Measurements from ENCODE around the gene SIGLEC12. TPM values are rescaled to one million over a fixed set of nuclear protein-coding genes. Genes with fewer than 3 reads are reported as not detected.
A peak's percentile ranks its signal among the peaks of the same experiment; 100 is the strongest.

The SIGLEC12 gene
- total and polyA plus RNA-seq, 9 donors = 0.23 to 0.73 (median 0.25) TPM; not detected in 6

- Histone ChIP-seq H3K27me3 (no peaks in the 10 kb centered on the region), H3K36me3 (no peaks in the 10 kb centered on the region), H3K4me3 (no peak overlapping the region), H3K4me1 (ENCODE audit: insufficient read depth) (no peaks in the 10 kb centered on the region), H3K9me3 (no peaks in the 10 kb centered on the region), H3K27ac (no peak overlapping the region)
- 7 to 15% (median 10%) methylated on average over 3 of the region's 3 CpGs for WGBS, 3 donors
- no peak for DNase-seq
- intact Hi-C loops (cut with DNase I) = no loop called here
- TF ChIP-seq POLR2A (IDR thresholded peaks at IDR 0.05) = no peak
- peak in 2 of 3 donors; percentile 18 to 29 for TF ChIP-seq CTCF (IDR thresholded peaks at IDR 0.05)
Measured at GRCh38 chr19:51514866-51515481, 13.4 kb upstream of the SIGLEC12 start.

- no peak for DNase-seq
- no peaks in the 10 kb centered on the region for H3K27me3 ChIP-seq
- H3K4me1 ChIP-seq (ENCODE audit: insufficient read depth) = no peaks in the 10 kb centered on the region
- intact Hi-C loops (cut with DNase I) = no loop called here
- TF ChIP-seq EP300 (IDR thresholded peaks at IDR 0.05) (no peak), POLR2A (IDR thresholded peaks at IDR 0.05) (no peak), CTCF (IDR thresholded peaks at IDR 0.05) (no peak)
- no peaks in the 10 kb centered on the region for H3K36me3 ChIP-seq
- H3K4me3 ChIP-seq = no peak overlapping the region
- no peak overlapping the region for H3K27ac ChIP-seq
- no peaks in the 10 kb centered on the region for H3K9me3 ChIP-seq
- WGBS, 3 donors = 34 to 38% (median 35%) methylated on average over 2 of the region's 2 CpGs
Measured at GRCh38 chr19:51513968-51514367, 12.4 kb upstream of the SIGLEC12 start.

GRCh38 chr19:51511353-51511752 is 9.8 kb upstream of the SIGLEC12 start:
- H3K9me3 ChIP-seq = no peaks in the 10 kb centered on the region
- H3K36me3 ChIP-seq = no peaks in the 10 kb centered on the region
- H3K4me1 ChIP-seq (ENCODE audit: insufficient read depth) = no peaks in the 10 kb centered on the region
- TF ChIP-seq POLR2A (IDR thresholded peaks at IDR 0.05) (no peak), EP300 (IDR thresholded peaks at IDR 0.05) (no peak), CTCF (IDR thresholded peaks at IDR 0.05) (no peak)
- no peak overlapping the region for H3K4me3 ChIP-seq
- DNase-seq = no peak
- no peak overlapping the region for H3K27ac ChIP-seq
- intact Hi-C loops (cut with DNase I) = no loop called here
- WGBS, 3 donors = 9 to 11% (median 10%) methylated on average over 6 of the region's 6 CpGs
- no peaks in the 10 kb centered on the region for H3K27me3 ChIP-seq

- DNase-seq = no peak
- H3K9me3 ChIP-seq = no peaks in the 10 kb centered on the region
Measured at GRCh38 chr19:51509823-51510660, 8.4 kb upstream of the SIGLEC12 start.

More at GRCh38 chr19:51509823-51510660, 8.4 kb upstream of the SIGLEC12 start:
- TF ChIP-seq POLR2A (IDR thresholded peaks at IDR 0.05) (no peak), EP300 (IDR thresholded peaks at IDR 0.05) (no peak), CTCF (IDR thresholded peaks at IDR 0.05) (no peak)
- Histone ChIP-seq H3K4me1 (ENCODE audit: insufficient read depth) (no peaks in the 10 kb centered on the region), H3K36me3 (no peaks in the 10 kb centered on the region), H3K4me3 (no peak overlapping the region), H3K27me3 (no peaks in the 10 kb centered on the region), H3K27ac (no peak overlapping the region)
- 37 to 45% (median 39%) methylated on average over 7 of the region's 7 CpGs for WGBS, 3 donors
- intact Hi-C loops (cut with DNase I) = no loop called here
